A549 (cell line): ENCODE results near the gene MAP2K6. TPM values are rescaled to one million over a fixed set of nuclear protein-coding genes. Genes with fewer than 3 reads are reported as not detected.

Experiments
- ATAC-seq, 2 experiments: fragments of 200-7000 bp in 1 of 2; fragments of >200 bp in 1 of 2; cut with Nextera tagmentation in 1 of 2; cut with Tn5 transposase in 1 of 2; 3 replicates each; pipeline versions ENCODE4 v1.8.0 to v1.9.1; 2018 to 2020; ENCODE audit warnings: mild to moderate bottlenecking in 1 of 2, moderate library complexity in 1 of 2
- CTCF ChIA-PET: fragments of 300-600 bp; sonication (Branson Sonifier 250); formaldehyde crosslinking; extraction: SDS; loops from one replicate; lab custom pipeline; 2021; ENCODE audit warnings: antibody characterized with exemption, inconsistent platforms; lab: Yijun Ruan, JAX
- POLR2A ChIA-PET: fragments of 350-600 bp; formaldehyde crosslinking; extraction: SDS; loops from one replicate; lab custom pipeline; 2021; ENCODE audit warnings: antibody characterized with exemption, inconsistent platforms; lab: Yijun Ruan, JAX
- DNase-seq, 2 experiments: peaks; one replicate each; pipeline versions ENCODE4 v3.0.0 to v3.0.0-alpha.2; 2011 to 2016; ENCODE audit warnings: low read depth in 1 of 2, low spot score in 1 of 2
- FAIRE-seq: peaks from 2 replicates; lab custom pipeline; 2011; peaks lifted over from hg19 to GRCh38; lab: Jason Lieb, UNC
- H3K27ac ChIP-seq, 2 experiments: fragments of >200 bp; sonication (Bioruptor Twin); formaldehyde crosslinking; 3 replicates each; pipeline ENCODE4 v1.5.1; 2016 to 2017
- H3K4me1 ChIP-seq: fragments of >200 bp; sonication (Bioruptor Twin); formaldehyde crosslinking; 3 replicates; pipeline ENCODE4 v1.6.1; 2016
- H3K4me2 ChIP-seq: fragments of >200 bp; sonication (Bioruptor Twin); formaldehyde crosslinking; 3 replicates; pipeline ENCODE4 v1.6.1; 2016
- H3K4me3 ChIP-seq: fragments of >200 bp; sonication (Bioruptor Twin); formaldehyde crosslinking; 3 replicates; pipeline ENCODE4 v1.5.1; 2016
- H3K9me3 ChIP-seq: fragments of >200 bp; sonication (Bioruptor Twin); formaldehyde crosslinking; 3 replicates; pipeline ENCODE4 v1.6.1; 2016
- BHLHE40 ChIP-seq: IDR thresholded peaks from 2 replicates; pipeline ENCODE4 v1.6.1; 2012; ENCODE audit warnings: low read depth, low read length, inconsistent platforms
- CBX2 ChIP-seq: fragments of 200-600 bp; sonication (generic); IDR thresholded peaks from 2 replicates; pipeline ENCODE4 v1.6.1; 2016; ENCODE audit warnings: low read depth, mild to moderate bottlenecking, borderline replicate concordance
- CBX8 ChIP-seq: fragments of 200-600 bp; sonication (generic); IDR thresholded peaks from 2 replicates; pipeline ENCODE4 v1.6.1; 2016
- CEBPB ChIP-seq, 2 experiments: fragments of >200 bp in 1 of 2; sonication (Bioruptor Twin) in 1 of 2; formaldehyde crosslinking in 1 of 2; IDR thresholded peaks; 2 replicates each; pipeline ENCODE4 v1.6.1; 2012 to 2016
- E2F6 ChIP-seq: IDR thresholded peaks from 2 replicates; pipeline ENCODE4 v1.6.1; 2012; ENCODE audit warnings: low read depth, borderline replicate concordance
- ESRRA ChIP-seq: fragments of 150-350 bp; IDR thresholded peaks from 2 replicates; pipeline ENCODE4 v1.6.1; 2014; ENCODE audit warnings: mild to moderate bottlenecking, low read length, borderline replicate concordance
- FOSL2 ChIP-seq, 2 experiments: fragments of 450-650 bp in 1 of 2; fragments of >200 bp in 1 of 2; sonication (Bioruptor Twin) in 1 of 2; formaldehyde crosslinking; IDR thresholded peaks; 2 replicates each; pipeline versions ENCODE4 v1.5.0 to v1.6.1; 2016 to 2020; ENCODE audit warnings: mild to moderate bottlenecking in 1 of 2, moderate library complexity in 1 of 2
- FOXS1 ChIP-seq: fragments of 250-450 bp; sonication (Bioruptor Pico); IDR thresholded peaks from 2 replicates; pipeline ENCODE4 v1.5.0; 2020; ENCODE audit warnings: mild to moderate bottlenecking, moderate library complexity
- GATA3 ChIP-seq: IDR thresholded peaks from 2 replicates; pipeline ENCODE4 v1.6.1; 2012; ENCODE audit warnings: borderline replicate concordance
- HOXA7 ChIP-seq: fragments of 250-450 bp; sonication (Bioruptor Pico); IDR thresholded peaks from 2 replicates; pipeline ENCODE4 v1.5.0; 2020; ENCODE audit warnings: mild to moderate bottlenecking, moderate library complexity
- KDM5A ChIP-seq: fragments of 200-600 bp; sonication (generic); IDR thresholded peaks from 2 replicates; pipeline ENCODE4 v1.6.1; 2016; ENCODE audit warnings: antibody characterized with exemption, mild to moderate bottlenecking
- MAFK ChIP-seq: fragments of 450-650 bp; IDR thresholded peaks from 2 replicates; pipeline ENCODE4 v1.6.1; 2014; ENCODE audit not compliant: partially characterized antibody
- MAZ ChIP-seq: fragments of 150-350 bp; IDR thresholded peaks from 2 replicates; pipeline ENCODE4 v1.6.1; 2014; ENCODE audit warnings: antibody characterized with exemption, low read depth, low read length, borderline replicate concordance
- NPAS2 ChIP-seq: fragments of 250-450 bp; sonication (Bioruptor Pico); IDR thresholded peaks from 2 replicates; pipeline ENCODE4 v1.8.0; 2022; ENCODE audit warnings: mild to moderate bottlenecking, moderate library complexity, borderline replicate concordance
- PHF8 ChIP-seq: fragments of 200-600 bp; sonication (generic); IDR thresholded peaks from 2 replicates; pipeline ENCODE4 v1.6.1; 2016; ENCODE audit warnings: low read depth, mild to moderate bottlenecking, antibody characterized with exemption, moderate library complexity, borderline replicate concordance
- RAD21 ChIP-seq, 2 experiments: fragments of >200 bp in 1 of 2; sonication (Bioruptor Twin) in 1 of 2; formaldehyde crosslinking in 1 of 2; IDR thresholded peaks in 1 of 2; conservative IDR thresholded peaks in 1 of 2; 2 replicates in 1 of 2; 3 replicates in 1 of 2; pipeline ENCODE4 v1.6.1; 2012 to 2018; ENCODE audit warnings: inconsistent platforms in 1 of 2
- RFX5 ChIP-seq: fragments of 450-650 bp; IDR thresholded peaks from 2 replicates; pipeline ENCODE4 v1.7.1; 2014; ENCODE audit warnings: antibody characterized with exemption, mild to moderate bottlenecking, moderate library complexity
- RNF2 ChIP-seq: fragments of 200-600 bp; sonication (generic); IDR thresholded peaks from 2 replicates; pipeline ENCODE4 v1.6.1; 2016; ENCODE audit warnings: low read depth, mild to moderate bottlenecking, antibody characterized with exemption, moderate library complexity, borderline replicate concordance
- SREBF2 ChIP-seq: fragments of 450-650 bp; IDR thresholded peaks from 2 replicates; pipeline ENCODE4 v1.6.1; 2014; ENCODE audit warnings: mild to moderate bottlenecking, moderate library complexity
- ZFP36 ChIP-seq: fragments of 450-650 bp; IDR thresholded peaks from 2 replicates; pipeline ENCODE4 v1.6.1; 2014; ENCODE audit warnings: borderline replicate concordance; ENCODE audit not compliant: partially characterized antibody
- ZNF302 ChIP-seq: fragments of 250-450 bp; sonication (Bioruptor Pico); IDR thresholded peaks from 2 replicates; pipeline ENCODE4 v1.9.0; 2021; ENCODE audit warnings: inconsistent platforms, mild to moderate bottlenecking, moderate library complexity
- WGBS: methylation state at CpG from one replicate; pipeline ENCODE4 v1.1.6; 2017; ENCODE audit errors: missing lambda C conversion rate; 5-methylcytosine and 5-hydroxymethylcytosine counted together
- polyA plus RNA-seq, 4 experiments: library from polyadenylated mRNA; depleted of rRNA in 3 of 4; stranded (reverse); fragments of >200 nt; fragmentation: RNase III in 1 of 4; extraction: RNeasy Plus Mini Kit Qiagen cat#74134 plus additional on column Dnase treatment in 1 of 4; gene quantifications; 2 replicates in 3 of 4; 3 replicates in 1 of 4; pipeline ENCODE4 v1.2.3, GENCODE V29; 2011 to 2017
- TF ChIP-seq, protein P1 (sequence below): fragments of 450-650 bp; IDR thresholded peaks from 2 replicates; pipeline ENCODE4 v1.6.1; 2014; ENCODE audit warnings: antibody characterized with exemption
- TF ChIP-seq, protein P2 (sequence below): fragments of 150-350 bp; IDR thresholded peaks from 2 replicates; pipeline ENCODE4 v1.6.1; 2014; ENCODE audit warnings: low read depth, mild to moderate bottlenecking, low read length
- TF ChIP-seq, protein P3 (sequence below): fragments of >200 bp; sonication (Bioruptor Twin); formaldehyde crosslinking; IDR thresholded peaks from 2 replicates; pipeline ENCODE4 v1.6.1; 2016
- TF ChIP-seq, protein P4 (sequence below): fragments of >200 bp; sonication (Bioruptor Twin); formaldehyde crosslinking; IDR thresholded peaks from 3 replicates; pipeline ENCODE4 v1.5.1; 2016
- TF ChIP-seq, protein P5 (sequence below): IDR thresholded peaks from 2 replicates; pipeline ENCODE4 v1.6.1; 2012
- TF ChIP-seq, protein P6 (sequence below): fragments of >200 bp; sonication (Bioruptor Twin); formaldehyde crosslinking; IDR thresholded peaks from 3 replicates; pipeline ENCODE4 v1.6.1; 2016

Gene MAP2K6
- polyA plus RNA-seq, 2 of the 4 experiments (the other 2 are of a cell fraction): 20.2 to 20.7 TPM

DNA sequence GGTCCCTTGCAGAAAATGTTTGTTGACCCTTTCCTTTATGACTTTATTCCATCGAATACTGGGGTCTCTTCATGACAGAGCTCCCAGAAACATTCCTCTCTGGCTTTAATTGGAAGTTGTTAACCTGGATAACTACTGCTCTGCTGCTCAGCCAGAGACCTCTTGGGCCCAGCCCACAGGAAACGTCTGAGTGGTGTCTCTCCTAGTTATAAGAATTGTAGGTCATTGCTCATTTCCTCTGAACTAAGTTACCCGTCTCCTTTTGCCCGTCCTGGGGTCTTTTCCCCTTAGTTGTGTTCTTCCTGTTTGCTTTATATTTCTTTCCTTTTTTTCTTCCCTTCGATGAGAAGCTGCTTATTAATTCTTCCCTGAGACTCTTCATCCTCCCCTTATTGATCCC is 9.0 kb downstream of the MAP2K6 start:
- no peak overlapping the region for H3K4me3 ChIP-seq
- H3K4me1 ChIP-seq: peaks cover 1% of the 10 kb centered on the region; the same call in 1 of the 3 replicates
- H3K27ac ChIP-seq: no peak overlapping the region
- ATAC-seq (no peak), FAIRE-seq (no peak), DNase-seq (no peak)
- TF ChIP-seq KDM5A (no peak), CBX2 (no peak), RFX5 (no peak), MAZ (no peak), CBX8 (no peak), RAD21 (conservative IDR thresholded peaks at IDR 0.05 in 1 of 2, IDR thresholded peaks at IDR 0.05 in 1 of 2) (no peak), ZFP36 (no peak), MAFK (no peak), FOSL2 (IDR thresholded peaks at IDR 0.05) (no peak), FOSL2 (CRISPR knock-in tag; IDR thresholded peaks at IDR 0.05) (no peak), SREBF2 (no peak), ZNF302 (CRISPR knock-in tag) (no peak), FOXS1 (CRISPR knock-in tag) (no peak), BHLHE40 (no peak), E2F6 (no peak)
- TF ChIP-seq, protein P1, sequence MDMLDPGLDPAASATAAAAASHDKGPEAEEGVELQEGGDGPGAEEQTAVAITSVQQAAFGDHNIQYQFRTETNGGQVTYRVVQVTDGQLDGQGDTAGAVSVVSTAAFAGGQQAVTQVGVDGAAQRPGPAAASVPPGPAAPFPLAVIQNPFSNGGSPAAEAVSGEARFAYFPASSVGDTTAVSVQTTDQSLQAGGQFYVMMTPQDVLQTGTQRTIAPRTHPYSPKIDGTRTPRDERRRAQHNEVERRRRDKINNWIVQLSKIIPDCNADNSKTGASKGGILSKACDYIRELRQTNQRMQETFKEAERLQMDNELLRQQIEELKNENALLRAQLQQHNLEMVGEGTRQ: no peak
- TF ChIP-seq, protein P2, sequence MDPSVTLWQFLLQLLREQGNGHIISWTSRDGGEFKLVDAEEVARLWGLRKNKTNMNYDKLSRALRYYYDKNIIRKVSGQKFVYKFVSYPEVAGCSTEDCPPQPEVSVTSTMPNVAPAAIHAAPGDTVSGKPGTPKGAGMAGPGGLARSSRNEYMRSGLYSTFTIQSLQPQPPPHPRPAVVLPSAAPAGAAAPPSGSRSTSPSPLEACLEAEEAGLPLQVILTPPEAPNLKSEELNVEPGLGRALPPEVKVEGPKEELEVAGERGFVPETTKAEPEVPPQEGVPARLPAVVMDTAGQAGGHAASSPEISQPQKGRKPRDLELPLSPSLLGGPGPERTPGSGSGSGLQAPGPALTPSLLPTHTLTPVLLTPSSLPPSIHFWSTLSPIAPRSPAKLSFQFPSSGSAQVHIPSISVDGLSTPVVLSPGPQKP: no peak
- TF ChIP-seq, protein P3, sequence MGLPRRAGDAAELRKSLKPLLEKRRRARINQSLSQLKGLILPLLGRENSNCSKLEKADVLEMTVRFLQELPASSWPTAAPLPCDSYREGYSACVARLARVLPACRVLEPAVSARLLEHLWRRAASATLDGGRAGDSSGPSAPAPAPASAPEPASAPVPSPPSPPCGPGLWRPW: no peak
- TF ChIP-seq, protein P4, sequence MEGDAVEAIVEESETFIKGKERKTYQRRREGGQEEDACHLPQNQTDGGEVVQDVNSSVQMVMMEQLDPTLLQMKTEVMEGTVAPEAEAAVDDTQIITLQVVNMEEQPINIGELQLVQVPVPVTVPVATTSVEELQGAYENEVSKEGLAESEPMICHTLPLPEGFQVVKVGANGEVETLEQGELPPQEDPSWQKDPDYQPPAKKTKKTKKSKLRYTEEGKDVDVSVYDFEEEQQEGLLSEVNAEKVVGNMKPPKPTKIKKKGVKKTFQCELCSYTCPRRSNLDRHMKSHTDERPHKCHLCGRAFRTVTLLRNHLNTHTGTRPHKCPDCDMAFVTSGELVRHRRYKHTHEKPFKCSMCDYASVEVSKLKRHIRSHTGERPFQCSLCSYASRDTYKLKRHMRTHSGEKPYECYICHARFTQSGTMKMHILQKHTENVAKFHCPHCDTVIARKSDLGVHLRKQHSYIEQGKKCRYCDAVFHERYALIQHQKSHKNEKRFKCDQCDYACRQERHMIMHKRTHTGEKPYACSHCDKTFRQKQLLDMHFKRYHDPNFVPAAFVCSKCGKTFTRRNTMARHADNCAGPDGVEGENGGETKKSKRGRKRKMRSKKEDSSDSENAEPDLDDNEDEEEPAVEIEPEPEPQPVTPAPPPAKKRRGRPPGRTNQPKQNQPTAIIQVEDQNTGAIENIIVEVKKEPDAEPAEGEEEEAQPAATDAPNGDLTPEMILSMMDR: no peak
- TF ChIP-seq, protein P5, sequence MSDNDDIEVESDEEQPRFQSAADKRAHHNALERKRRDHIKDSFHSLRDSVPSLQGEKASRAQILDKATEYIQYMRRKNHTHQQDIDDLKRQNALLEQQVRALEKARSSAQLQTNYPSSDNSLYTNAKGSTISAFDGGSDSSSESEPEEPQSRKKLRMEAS: no peak
- POLR2A ChIA-PET: interaction anchor here (1.4 kb wide), 1 partner anchor 9 kb away, joined by 4 read pairs; the partner anchor contains the start of gene MAP2K6
- no peak overlapping the region for H3K4me2 ChIP-seq
- 62% methylated on average over 5 of the region's 5 CpGs for WGBS
- CTCF ChIA-PET: interaction anchor here (0.9 to 1.9 kb wide), 3 partner anchors 9 to 89 kb away, joined by 3 to 5 read pairs (median 3); partner anchors contain the start of gene MAP2K6
- no peaks in the 10 kb centered on the region for H3K9me3 ChIP-seq

- H3K9me3 ChIP-seq: no peaks in the 10 kb centered on the region
- ChIA-PET POLR2A (interaction anchor here (2.5 kb wide), 1 partner anchor 10 kb away, joined by 7 read pairs; the partner anchor contains the start of gene MAP2K6), CTCF (interaction anchor here (1.1 to 1.9 kb wide), 2 partner anchors 9 to 88 kb away, joined by 3 to 5 read pairs; no protein-coding TSS in a partner anchor)
- ATAC-seq: no peak
- DNase-seq: no peak
- peak; percentile 43 for FAIRE-seq
- no peak overlapping the region for H3K27ac ChIP-seq
- no peak overlapping the region for H3K4me2 ChIP-seq
- 78% methylated on average over 8 of the region's 8 CpGs for WGBS
- H3K4me1 ChIP-seq: no peaks in the 10 kb centered on the region
- H3K4me3 ChIP-seq: no peak overlapping the region
- TF ChIP-seq ESRRA (no peak), NPAS2 (CRISPR knock-in tag) (no peak), HOXA7 (CRISPR knock-in tag) (no peak), SREBF2 (no peak), CEBPB (IDR thresholded peaks at IDR 0.05) (no peak), GATA3 (no peak), CBX2 (no peak), RFX5 (no peak), RNF2 (no peak), PHF8 (no peak)
- TF ChIP-seq, protein P6, sequence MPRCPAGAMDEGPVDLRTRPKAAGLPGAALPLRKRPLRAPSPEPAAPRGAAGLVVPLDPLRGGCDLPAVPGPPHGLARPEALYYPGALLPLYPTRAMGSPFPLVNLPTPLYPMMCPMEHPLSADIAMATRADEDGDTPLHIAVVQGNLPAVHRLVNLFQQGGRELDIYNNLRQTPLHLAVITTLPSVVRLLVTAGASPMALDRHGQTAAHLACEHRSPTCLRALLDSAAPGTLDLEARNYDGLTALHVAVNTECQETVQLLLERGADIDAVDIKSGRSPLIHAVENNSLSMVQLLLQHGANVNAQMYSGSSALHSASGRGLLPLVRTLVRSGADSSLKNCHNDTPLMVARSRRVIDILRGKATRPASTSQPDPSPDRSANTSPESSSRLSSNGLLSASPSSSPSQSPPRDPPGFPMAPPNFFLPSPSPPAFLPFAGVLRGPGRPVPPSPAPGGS: no peak
Measured at GRCh38 chr17:69424287-69425041, 10.0 kb downstream of the MAP2K6 start.
